ENCODE measurements around the gene RPL23. TPM values are rescaled to one million over a fixed set of nuclear protein-coding genes. Genes with fewer than 3 reads are reported as not detected.

The RPL23 gene
- total and polyA plus RNA-seq, 9 of the 15 experiments (the other 6 are each of a cell fraction or from before 2014, with no cell fraction given), result 1,745 to 3,667 (median 3,096) TPM

- no peak for TF ChIP-seq ZC3H11A (IDR thresholded peaks at IDR 0.05; ENCODE audit: low read depth, low read length)
- TF ChIP-seq EWSR1 (IDR thresholded peaks at IDR 0.05; ENCODE audit: borderline replicate concordance, low read depth, partially characterized antibody), result peak; percentile 18
- TF ChIP-seq TRIM25 (IDR thresholded peaks at IDR 0.05; ENCODE audit: borderline replicate concordance), result no peak
- no peak for TF ChIP-seq GMEB1 (CRISPR knock-in tag; IDR thresholded peaks at IDR 0.05)
- no peak for TF ChIP-seq ZNF395 (CRISPR knock-in tag; IDR thresholded peaks at IDR 0.05)
- no peak for TF ChIP-seq ZNF174 (CRISPR knock-in tag; IDR thresholded peaks at IDR 0.05)
- TF ChIP-seq FOXK1 (CRISPR knock-in tag; IDR thresholded peaks at IDR 0.05; ENCODE audit: borderline replicate concordance), result no peak
- TF ChIP-seq SMAD1 (IDR thresholded peaks at IDR 0.05; ENCODE audit: low read depth, low read length, partially characterized antibody), result no peak
- TF ChIP-seq STAT6 (CRISPR knock-in tag; IDR thresholded peaks at IDR 0.05), result no peak
- TF ChIP-seq RHOXF2B (CRISPR knock-in tag; conservative IDR thresholded peaks at IDR 0.05), result no peak
- TF ChIP-seq GABPA (tag; conservative IDR thresholded peaks at IDR 0.05; ENCODE audit: low read depth), result no peak
- no peak for TF ChIP-seq PHB2 (IDR thresholded peaks at IDR 0.05; ENCODE audit: low read depth)
- no peak for TF ChIP-seq ARNT (IDR thresholded peaks at IDR 0.05)
These were observed 5.0 kb downstream of the RPL23 start (continued) for GRCh38 chr17:38848557-38848891.
